HG03196 (cell line): ENCODE results near the gene POLR1A.

Experiments
- ATAC-seq: cut with Tn5 transposase; IDR thresholded peaks from one replicate; pipeline ENCODE4 v1.9.1; 2021; ENCODE audit not compliant: unreplicated experiment

Gene POLR1A

GRCh38 chr2:85983766-85984165, 121.9 kb downstream of the POLR1A start:
- ATAC-seq: no peak

GRCh38 chr2:85981579-85982247, 124.0 kb downstream of the POLR1A start:
- no peak for ATAC-seq

- ATAC-seq: no peak
Observed at GRCh38 chr2:85978883-85979780, 126.6 kb downstream of the POLR1A start.

GRCh38 chr2:85976106-85976920, 129.4 kb downstream of the POLR1A start:
- no peak for ATAC-seq

- ATAC-seq: no peak
Observed at GRCh38 chr2:85975581-85975980, 130.1 kb downstream of the POLR1A start.

- no peak for ATAC-seq
Observed at GRCh38 chr2:85974390-85974789, 131.3 kb downstream of the POLR1A start.

GRCh38 chr2:85972355-85972754, 133.3 kb downstream of the POLR1A start:
- ATAC-seq: no peak

GRCh38 chr2:85971366-85971765, 134.3 kb downstream of the POLR1A start:
- no peak for ATAC-seq
